CD4-positive, alpha-beta T cell (primary cell): ENCODE measurements around the gene EMILIN1. TPM values are rescaled to one million over a fixed set of nuclear protein-coding genes. Genes with fewer than 3 reads are reported as not detected.
A peak's percentile ranks its signal among the peaks of the same experiment; 100 is the strongest.

Source experiments
- ATAC-seq: fragments of 200-7000 bp; cut with Tn5 transposase; one replicate; pipeline ENCODE4 v1.10.0; 2022; ENCODE audit warnings: mild to moderate bottlenecking; ENCODE audit not compliant: poor library complexity
- CTCF ChIA-PET: fragments of 350-600 bp; sonication (Branson Sonifier 250); formaldehyde crosslinking; loops from one replicate; lab custom pipeline; 2021; ENCODE audit warnings: antibody characterized with exemption, inconsistent platforms; lab: Charles Lee
- POLR2A ChIA-PET: fragments of 350-600 bp; sonication (Branson Sonifier 250); formaldehyde crosslinking; loops from one replicate; lab custom pipeline; 2021; ENCODE audit warnings: antibody characterized with exemption, inconsistent platforms; lab: Charles Lee
- DNase-seq, 14 experiments: peaks; one replicate each; pipeline ENCODE4 v3.0.0-alpha.2; 2013 to 2020; ENCODE audit warnings: mixed read lengths in 2 of 14
- H3K27ac ChIP-seq, 2 donors: one replicate each; pipeline versions ENCODE4 v1.5.1 to v1.7.0; 2013; ENCODE audit warnings: low read length in 2 of 2, low read depth in 1 of 2, mild to moderate bottlenecking in 1 of 2
- H3K27me3 ChIP-seq, 2 experiments: 1 replicate in 1 of 2; 2 replicates in 1 of 2; pipeline versions ENCODE4 v1.6.1 to v1.7.0; 2013; ENCODE audit warnings: low read length in 2 of 2, control low read depth in 1 of 2, mild to moderate bottlenecking in 1 of 2, moderate library complexity in 1 of 2; ENCODE audit not compliant: insufficient read depth in 2 of 2, control insufficient read depth in 1 of 2
- H3K36me3 ChIP-seq: one replicate; pipeline ENCODE4 v1.6.1; 2013; ENCODE audit warnings: low read length, control low read depth; ENCODE audit not compliant: insufficient read depth
- H3K4me1 ChIP-seq: one replicate; pipeline ENCODE4 v1.6.1; 2013; ENCODE audit warnings: low read length, control low read depth; ENCODE audit not compliant: insufficient read depth
- H3K4me3 ChIP-seq: one replicate; pipeline ENCODE4 v1.5.1; 2013; ENCODE audit warnings: mild to moderate bottlenecking, low read length, moderate library complexity
- H3K9me3 ChIP-seq, 2 experiments: 1 replicate in 1 of 2; 2 replicates in 1 of 2; pipeline versions ENCODE4 v1.6.1 to v1.7.0; 2013; ENCODE audit warnings: low read length in 2 of 2, mild to moderate bottlenecking in 2 of 2, control low read depth in 1 of 2, moderate library complexity in 1 of 2; ENCODE audit not compliant: control insufficient read depth in 1 of 2, insufficient read depth in 1 of 2
- H3K27ac Mint-ChIP-seq: one replicate; pipeline ENCODE4 v1.8.0; 2020; ENCODE audit warnings: mixed read lengths
- H3K27me3 Mint-ChIP-seq: one replicate; pipeline ENCODE4 v1.8.0; 2021; ENCODE audit warnings: mixed read lengths
- H3K36me3 Mint-ChIP-seq: one replicate; pipeline ENCODE4 v1.8.0; 2021; ENCODE audit warnings: low read depth, mixed read lengths
- H3K4me1 Mint-ChIP-seq: one replicate; pipeline ENCODE4 v1.8.0; 2021; ENCODE audit warnings: low read depth, mixed read lengths
- H3K4me3 Mint-ChIP-seq: one replicate; pipeline ENCODE4 v1.8.0; 2020; ENCODE audit warnings: mild to moderate bottlenecking, mixed read lengths
- H3K9me3 Mint-ChIP-seq: one replicate; pipeline ENCODE4 v1.8.0; 2020; ENCODE audit warnings: mixed read lengths
- intact Hi-C, 2 experiments: fragments of 100-400 bp; cut with DNase I in 1 of 2; cut with micrococcal nuclease in 1 of 2; formaldehyde crosslinking; loops; one replicate each; pipeline versions ENCODE4 v1.15.1 to v1.9.0; 2023 to 2025; cut with DNase I, micrococcal nuclease
- total RNA-seq, 174 experiments: library from RNA in 2 of 174; stranded (reverse) in 2 of 174; gene quantifications; one replicate each; pipeline ENCODE4 v1.2.3 and lab custom pipeline; 2021 to 2026
- TF ChIP-seq, protein P1 (sequence below): fragments of 200-600 bp; IDR thresholded peaks from one replicate; pipeline ENCODE4 v1.8.0; 2022; ENCODE audit warnings: antibody characterized with exemption, mild to moderate bottlenecking

Gene EMILIN1
- total RNA-seq, 2 experiments from 2014 or later: 0.14 to 0.25 TPM

DNA sequence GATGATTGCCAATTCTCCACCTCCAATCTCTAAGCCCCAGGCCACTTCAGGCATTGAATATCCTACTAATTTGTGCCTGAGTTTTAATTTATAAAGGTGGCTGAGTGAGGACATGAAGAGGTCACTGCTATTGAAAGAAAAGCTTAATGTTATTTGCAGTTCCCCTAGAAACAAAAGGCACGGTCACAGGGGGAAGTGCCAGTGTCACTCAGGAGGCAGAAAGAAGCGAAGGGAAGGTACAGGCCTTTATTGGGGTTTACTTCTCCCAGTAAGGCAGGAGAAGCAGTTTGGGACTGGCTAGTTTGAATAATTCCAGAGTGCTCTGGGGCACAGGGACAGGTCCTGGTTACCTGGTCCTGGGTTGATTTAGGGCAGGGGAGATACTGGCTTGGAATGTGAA is 43.5 kb downstream of the EMILIN1 start:
- H3K9me3 ChIP-seq: peaks cover 0 to 4% of the 10 kb centered on the region in 2 experiments
- intact Hi-C loops: no loop called here
- no peaks in the 10 kb centered on the region for H3K36me3 Mint-ChIP-seq
- peaks cover 26% of the 10 kb centered on the region for H3K4me1 ChIP-seq
- H3K4me3 ChIP-seq: no peak overlapping the region
- H3K9me3 Mint-ChIP-seq: no peaks in the 10 kb centered on the region
- H3K4me3 Mint-ChIP-seq: peak overlapping the region; percentile 46
- DNase-seq (no peak), ATAC-seq (no peak)
- CTCF ChIA-PET: no interaction called here
- H3K4me1 Mint-ChIP-seq: peaks cover 18% of the 10 kb centered on the region
- no peaks in the 10 kb centered on the region for H3K36me3 ChIP-seq
- H3K27ac Mint-ChIP-seq: no peak overlapping the region
- POLR2A ChIA-PET: no interaction called here
- H3K27me3 Mint-ChIP-seq: peaks cover 31% of the 10 kb centered on the region
- TF ChIP-seq, protein P1, sequence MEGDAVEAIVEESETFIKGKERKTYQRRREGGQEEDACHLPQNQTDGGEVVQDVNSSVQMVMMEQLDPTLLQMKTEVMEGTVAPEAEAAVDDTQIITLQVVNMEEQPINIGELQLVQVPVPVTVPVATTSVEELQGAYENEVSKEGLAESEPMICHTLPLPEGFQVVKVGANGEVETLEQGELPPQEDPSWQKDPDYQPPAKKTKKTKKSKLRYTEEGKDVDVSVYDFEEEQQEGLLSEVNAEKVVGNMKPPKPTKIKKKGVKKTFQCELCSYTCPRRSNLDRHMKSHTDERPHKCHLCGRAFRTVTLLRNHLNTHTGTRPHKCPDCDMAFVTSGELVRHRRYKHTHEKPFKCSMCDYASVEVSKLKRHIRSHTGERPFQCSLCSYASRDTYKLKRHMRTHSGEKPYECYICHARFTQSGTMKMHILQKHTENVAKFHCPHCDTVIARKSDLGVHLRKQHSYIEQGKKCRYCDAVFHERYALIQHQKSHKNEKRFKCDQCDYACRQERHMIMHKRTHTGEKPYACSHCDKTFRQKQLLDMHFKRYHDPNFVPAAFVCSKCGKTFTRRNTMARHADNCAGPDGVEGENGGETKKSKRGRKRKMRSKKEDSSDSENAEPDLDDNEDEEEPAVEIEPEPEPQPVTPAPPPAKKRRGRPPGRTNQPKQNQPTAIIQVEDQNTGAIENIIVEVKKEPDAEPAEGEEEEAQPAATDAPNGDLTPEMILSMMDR: no peak
- H3K27ac ChIP-seq: no peak overlapping the region
- H3K27me3 ChIP-seq: peaks cover 13 to 14% of the 10 kb centered on the region in 2 experiments

DNA sequence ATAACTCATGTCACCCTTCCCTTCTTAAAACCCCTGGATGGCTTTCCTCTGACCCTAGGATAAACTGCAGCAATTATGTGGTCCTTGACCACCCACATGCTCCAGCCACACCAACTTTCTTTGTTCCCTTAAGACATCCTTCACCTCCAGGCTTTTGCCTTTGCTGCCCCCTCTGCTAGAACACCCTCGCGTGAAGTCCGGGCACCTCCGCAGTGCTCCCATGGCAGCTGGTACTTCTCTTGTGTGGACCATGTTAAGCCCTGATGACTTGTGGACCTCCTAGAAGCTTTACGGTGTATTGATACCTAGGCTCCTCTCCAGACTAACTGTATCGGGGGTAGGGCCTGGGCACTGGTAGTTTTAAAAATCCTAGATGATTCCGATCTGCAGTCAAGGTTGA is 44.4 kb downstream of the EMILIN1 start:
- peak overlapping the region; percentile 81 for H3K27ac Mint-ChIP-seq
- H3K27me3 ChIP-seq: peaks cover 9 to 13% of the 10 kb centered on the region in 2 experiments
- H3K36me3 ChIP-seq: no peaks in the 10 kb centered on the region
- DNase-seq (no peak), ATAC-seq (no peak)
- peak overlapping the region; percentile 78 for H3K4me3 ChIP-seq
- ChIA-PET CTCF (interaction anchor here (1.5 kb wide), 1 partner anchor 11 kb away, joined by 8 read pairs; the partner anchor contains the start of gene PREB), POLR2A (interaction anchor here (1.0 to 3.0 kb wide), 7 partner anchors 12 to 181 kb away, joined by 3 to 56 read pairs (median 6); partner anchors contain the start of genes AGBL5, OST4 and PREB)
- intact Hi-C loops: loop anchor here (1.0 kb wide), 1 partner anchor 12 kb away; the partner anchor contains the start of gene PREB (in 2 of the 2)
- TF ChIP-seq, protein P1: no peak
- H3K27ac ChIP-seq: no peak overlapping the region
- no peaks in the 10 kb centered on the region for H3K9me3 Mint-ChIP-seq
- no peaks in the 10 kb centered on the region for H3K36me3 Mint-ChIP-seq
- peaks cover 0 to 4% of the 10 kb centered on the region in 2 experiments for H3K9me3 ChIP-seq
- H3K4me3 Mint-ChIP-seq: peak overlapping the region; percentile 92
- peaks cover 18% of the 10 kb centered on the region for H3K4me1 Mint-ChIP-seq
- H3K27me3 Mint-ChIP-seq: peaks cover 24% of the 10 kb centered on the region
- peaks cover 26% of the 10 kb centered on the region for H3K4me1 ChIP-seq

DNA sequence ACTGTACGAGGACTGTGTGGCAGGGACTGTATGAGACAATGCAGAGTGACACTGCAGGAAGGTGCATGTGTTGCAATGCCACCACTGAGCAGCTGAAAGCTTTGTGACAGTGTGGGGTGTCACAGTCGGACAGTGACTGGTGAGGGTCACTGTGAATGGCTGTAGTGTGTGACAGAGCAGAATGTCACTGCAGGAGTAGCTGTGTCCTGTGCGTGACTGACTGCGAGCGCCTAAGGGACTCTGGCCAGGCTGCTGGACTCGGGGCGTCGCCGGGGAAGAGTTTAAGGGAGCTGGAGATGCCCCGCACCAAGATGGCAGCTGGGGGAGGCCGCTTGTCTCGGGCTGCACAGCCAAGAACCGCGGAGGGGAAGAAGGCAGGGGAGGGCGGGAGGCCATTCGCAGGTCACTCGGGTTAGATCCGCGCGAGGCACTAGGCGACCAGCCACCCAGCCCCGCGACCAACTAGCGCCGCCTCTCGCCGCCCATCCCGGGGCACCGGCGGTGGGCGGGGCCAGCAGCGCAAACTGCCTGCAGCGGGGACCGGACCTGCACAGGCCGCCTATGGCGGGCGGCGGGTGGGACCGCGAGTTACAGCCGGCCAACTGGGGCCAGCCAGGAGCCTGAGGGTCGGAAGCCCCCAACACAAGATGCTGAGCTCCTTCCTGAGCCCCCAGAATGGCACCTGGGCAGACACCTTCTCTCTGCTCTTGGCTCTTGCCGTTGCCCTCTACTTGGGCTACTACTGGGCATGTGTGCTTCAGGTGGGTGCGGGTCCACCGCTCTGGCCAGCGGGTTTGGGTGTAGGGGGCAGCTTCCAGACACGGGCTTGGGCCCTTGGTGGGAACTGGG is 45.1 kb downstream of the EMILIN1 start, which contains the start of gene ABHD1:
Gene ABHD1 (plus strand): TSS at position 514 of the 849 bp plus-strand sequence. CDS start 134 bp downstream, at position 648.
- H3K4me1 Mint-ChIP-seq: peaks cover 18% of the 10 kb centered on the region
- CTCF ChIA-PET: interaction anchor here (1.5 to 1.9 kb wide), 3 partner anchors 10 to 42 kb away, joined by 5 to 8 read pairs (median 5); partner anchors contain the start of gene PREB
- TF ChIP-seq, protein P1: no peak
- H3K27ac Mint-ChIP-seq: peak within 1 kb of the TSS; percentile 81
- ATAC-seq (peak; percentile 79), DNase-seq (peak; percentile 23 to 86 (median 58))
- peak within 1 kb of the TSS; percentile 78 for H3K4me3 ChIP-seq
- H3K27ac ChIP-seq: peak within 1 kb of the TSS in 1 of 2 donors; percentile 52
- POLR2A ChIA-PET: interaction anchor here (0.6 to 3.0 kb wide), 10 partner anchors 8 to 180 kb away, joined by 3 to 56 read pairs (median 6); partner anchors contain the start of genes AGBL5, OST4 and PREB
- H3K9me3 ChIP-seq: peaks cover 0 to under 1% of the 10 kb centered on the region in 2 experiments
- no peaks in the 10 kb centered on the region for H3K9me3 Mint-ChIP-seq
- no peaks in the 10 kb centered on the region for H3K36me3 ChIP-seq
- peaks cover 1 to 6% of the 10 kb centered on the region in 2 experiments for H3K27me3 ChIP-seq
- peak within 1 kb of the TSS; percentile 92 for H3K4me3 Mint-ChIP-seq
- peaks cover 19% of the 10 kb centered on the region for H3K27me3 Mint-ChIP-seq
- no peaks in the 10 kb centered on the region for H3K36me3 Mint-ChIP-seq
- peaks cover 22% of the 10 kb centered on the region for H3K4me1 ChIP-seq
- intact Hi-C loops: loop anchor here (1.0 kb wide), 1 partner anchor 11 kb away; the partner anchor contains the start of gene PREB (in 2 of the 2)
